HG03575 (cell line): Measurements from ENCODE around the gene COL23A1.

ENCODE experiments used
- ATAC-seq: cut with Tn5 transposase; IDR thresholded peaks from one replicate; pipeline ENCODE4 v1.9.1; 2021; ENCODE audit not compliant: unreplicated experiment, insufficient number of reproducible peaks, low FRiP score; ENCODE audit errors: extremely low read depth

The COL23A1 gene

GRCh38 chr5:178396796-178397720 is 193.1 kb downstream of the COL23A1 start:
- no peak for ATAC-seq

GRCh38 chr5:178394074-178394473 is 196.1 kb downstream of the COL23A1 start:
- no peak for ATAC-seq

GRCh38 chr5:178392931-178393394 is 197.2 kb downstream of the COL23A1 start:
- ATAC-seq, result no peak

- ATAC-seq, result no peak
Measured at GRCh38 chr5:178392386-178392785, 197.8 kb downstream of the COL23A1 start.

- ATAC-seq, result no peak
Measured at GRCh38 chr5:178391480-178391879, 198.7 kb downstream of the COL23A1 start.

GRCh38 chr5:178389796-178390195 is 200.4 kb downstream of the COL23A1 start:
- ATAC-seq, result no peak

- no peak for ATAC-seq
Measured at GRCh38 chr5:178389026-178389729, 201.0 kb downstream of the COL23A1 start.

GRCh38 chr5:178388386-178389025 is 201.7 kb downstream of the COL23A1 start:
- no peak for ATAC-seq

GRCh38 chr5:178387856-178388190 is 202.4 kb downstream of the COL23A1 start:
- ATAC-seq, result no peak

GRCh38 chr5:178387061-178387855 is 202.9 kb downstream of the COL23A1 start:
- no peak for ATAC-seq

GRCh38 chr5:178386336-178386931 is 203.8 kb downstream of the COL23A1 start:
- no peak for ATAC-seq

GRCh38 chr5:178385496-178385890 is 204.7 kb downstream of the COL23A1 start:
- no peak for ATAC-seq

GRCh38 chr5:178384816-178385495 is 205.2 kb downstream of the COL23A1 start:
- no peak for ATAC-seq

- ATAC-seq, result no peak
Measured at GRCh38 chr5:178383919-178384815, 206.0 kb downstream of the COL23A1 start.

GRCh38 chr5:178383301-178383918 is 206.8 kb downstream of the COL23A1 start:
- ATAC-seq, result no peak

- ATAC-seq, result no peak
Measured at GRCh38 chr5:178382754-178383164, 207.4 kb downstream of the COL23A1 start.
